HG03521 (cell line): Measurements from ENCODE around the gene PCDHA6.
"Not testable (repeated sequence)": the region's sequence is repeated elsewhere in the genome, so short reads cannot be mapped to it uniquely, and the experiment has no call there.

Source experiments
- ATAC-seq: cut with Tn5 transposase; IDR thresholded peaks from one replicate; pipeline ENCODE4 v1.9.1; 2021; ENCODE audit warnings: mild to moderate bottlenecking, moderate library complexity; ENCODE audit not compliant: unreplicated experiment

The PCDHA6 gene

GRCh38 chr5:140857177-140857986 lies 29.6 kb downstream of the PCDHA6 start:
- no peak for ATAC-seq

GRCh38 chr5:140857987-140858240 lies 30.2 kb downstream of the PCDHA6 start:
- no peak for ATAC-seq

- no peak for ATAC-seq
Measured at GRCh38 chr5:140862441-140863295, 34.9 kb downstream of the PCDHA6 start.

- ATAC-seq, result no peak
Measured at GRCh38 chr5:140868721-140869554, 41.2 kb downstream of the PCDHA6 start, which contains the start of gene PCDHA11. PCDHA11 (plus strand) TSS chr5:140868957; CDS start chr5:140869104, 147 bp downstream.

- ATAC-seq, result no peak
Measured at GRCh38 chr5:140869555-140869886, 41.8 kb downstream of the PCDHA6 start.

- ATAC-seq, result no peak
Measured at GRCh38 chr5:140870221-140871201, 42.8 kb downstream of the PCDHA6 start.

- ATAC-seq, result no peak
Measured at GRCh38 chr5:140875085-140876065, 47.6 kb downstream of the PCDHA6 start, which contains the start of gene PCDHA12. PCDHA12 (plus strand) TSS chr5:140875308; CDS start chr5:140875473, 165 bp downstream.

- ATAC-seq, result not testable (repeated sequence)
Measured at GRCh38 chr5:140876541-140877261, 48.9 kb downstream of the PCDHA6 start.

- no peak for ATAC-seq
Measured at GRCh38 chr5:140877262-140877581, 49.5 kb downstream of the PCDHA6 start.
